Psoas muscle (tissue), 8 donors: Measurements from ENCODE around the gene COLEC12. TPM values are rescaled to one million over a fixed set of nuclear protein-coding genes. Genes with fewer than 3 reads are reported as not detected.

ENCODE experiments used
- ATAC-seq, 4 donors: fragments of 200-7000 bp; cut with Tn5 transposase; one replicate each; pipeline ENCODE4 v1.9.1; 2020; ENCODE audit warnings: moderate library complexity in 3 of 4, mild to moderate bottlenecking in 2 of 4
- DNase-seq, 2 donors: peaks; one replicate each; pipeline ENCODE4 v3.0.0-alpha.2; 2020
- H3K27ac ChIP-seq: fragments of 200-600 bp; one replicate; pipeline ENCODE4 v1.8.0; 2022
- H3K27me3 ChIP-seq, 3 donors: fragments of 200-600 bp in 1 of 3; one replicate each; pipeline versions ENCODE4 v1.6.1 to v1.8.0; 2013 to 2022; ENCODE audit warnings: low read length in 2 of 3, mild to moderate bottlenecking in 2 of 3, moderate library complexity in 1 of 3; ENCODE audit not compliant: insufficient read depth in 3 of 3
- H3K36me3 ChIP-seq, 2 donors: fragments of 200-600 bp in 1 of 2; one replicate each; pipeline versions ENCODE4 v1.6.1 to v1.8.0; 2013 to 2022; ENCODE audit warnings: low read depth in 1 of 2, mild to moderate bottlenecking in 1 of 2, moderate library complexity in 1 of 2; ENCODE audit not compliant: insufficient read depth in 1 of 2
- H3K4me1 ChIP-seq: fragments of 200-600 bp; one replicate; pipeline ENCODE4 v1.8.0; 2022
- H3K4me3 ChIP-seq: fragments of 200-600 bp; one replicate; pipeline ENCODE4 v1.8.0; 2022; ENCODE audit warnings: mild to moderate bottlenecking
- H3K9me3 ChIP-seq: fragments of 200-600 bp; one replicate; pipeline ENCODE4 v1.8.0; 2022
- WGBS, 3 donors: extraction: QIAGEN DNeasy Blood & Tissue Kit; methylation state at CpG; one replicate each; pipeline versions ENCODE4 v1.1.6 to v1.1.7; 2013; 5-methylcytosine and 5-hydroxymethylcytosine counted together
- intact Hi-C, 2 donors: fragments of 100-400 bp; cut with DNase I; formaldehyde crosslinking; loops; one replicate each; pipeline versions ENCODE4 v1.11.0 to v1.14.2; 2022
- polyA plus RNA-seq, 3 donors: library from polyadenylated mRNA; stranded (reverse); fragments of 200-250 nt; gene quantifications; one replicate each; pipeline ENCODE4 v1.2.3, GENCODE V29; 2013
- total RNA-seq, 4 donors: library from RNA; stranded (reverse); fragmentation: NEBNext Ultra II Directional in 2 of 4; extraction: Animal tissue kit (Norgen Biotek cat#: 25700) in 2 of 4; gene quantifications; one replicate each; pipeline versions ENCODE4 v1.2.1 to v1.2.4, GENCODE V29; 2021 to 2023
- TF ChIP-seq, protein P1 (sequence below): fragments of 200-600 bp; IDR thresholded peaks from one replicate; pipeline ENCODE4 v1.8.0; 2022; ENCODE audit warnings: antibody characterized with exemption
- donor health status: healthy with polysubstance abuse.
- donor health status: DM: no; HTN: no; CAD: no; lungs with moderate emphysema.
- donor health status: Bipolar disorder and iron deficiency.
- donor health status: healthy.
- donor health status: DM: yes; HTN: yes; CAD: no.
- donor health status: DM: no; HTN: no; CAD: no.
- donor health status: DM: no; HTN: no; CAD: no.
- donor health status: DM: yes; HTN: yes; CAD: no.

COLEC12 gene
- total and polyA plus RNA-seq, 7 donors: 0.80 to 6.4 (median 3.4) TPM

DNA sequence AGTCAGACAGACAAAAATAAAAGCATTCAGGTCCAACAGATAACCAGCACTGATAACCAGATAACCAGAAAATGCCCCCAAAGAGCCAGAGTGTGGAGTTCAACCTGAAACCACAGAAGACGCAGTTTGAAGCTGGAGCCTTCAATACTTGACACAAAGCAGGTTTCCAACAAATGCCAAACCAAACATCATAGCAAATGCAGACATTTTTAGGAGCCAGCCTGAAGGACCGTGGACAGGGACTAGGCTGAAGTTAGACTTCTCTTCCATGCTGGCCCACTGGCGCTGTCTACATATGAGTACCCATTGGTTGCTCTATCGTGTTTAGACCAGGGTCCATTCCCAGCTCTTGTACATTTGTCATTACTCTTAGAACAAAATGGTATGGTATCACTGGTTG is 9.9 kb downstream of the COLEC12 start:
- H3K4me1 ChIP-seq: no peaks in the 10 kb centered on the region
- H3K27ac ChIP-seq: no peak overlapping the region
- WGBS, 3 donors: 84% methylated on average over 4 of the region's 4 CpGs
- ATAC-seq: no peak
- H3K9me3 ChIP-seq: no peaks in the 10 kb centered on the region
- no peaks in the 10 kb centered on the region for H3K36me3 ChIP-seq
- no peak overlapping the region for H3K4me3 ChIP-seq
- TF ChIP-seq, protein P1, sequence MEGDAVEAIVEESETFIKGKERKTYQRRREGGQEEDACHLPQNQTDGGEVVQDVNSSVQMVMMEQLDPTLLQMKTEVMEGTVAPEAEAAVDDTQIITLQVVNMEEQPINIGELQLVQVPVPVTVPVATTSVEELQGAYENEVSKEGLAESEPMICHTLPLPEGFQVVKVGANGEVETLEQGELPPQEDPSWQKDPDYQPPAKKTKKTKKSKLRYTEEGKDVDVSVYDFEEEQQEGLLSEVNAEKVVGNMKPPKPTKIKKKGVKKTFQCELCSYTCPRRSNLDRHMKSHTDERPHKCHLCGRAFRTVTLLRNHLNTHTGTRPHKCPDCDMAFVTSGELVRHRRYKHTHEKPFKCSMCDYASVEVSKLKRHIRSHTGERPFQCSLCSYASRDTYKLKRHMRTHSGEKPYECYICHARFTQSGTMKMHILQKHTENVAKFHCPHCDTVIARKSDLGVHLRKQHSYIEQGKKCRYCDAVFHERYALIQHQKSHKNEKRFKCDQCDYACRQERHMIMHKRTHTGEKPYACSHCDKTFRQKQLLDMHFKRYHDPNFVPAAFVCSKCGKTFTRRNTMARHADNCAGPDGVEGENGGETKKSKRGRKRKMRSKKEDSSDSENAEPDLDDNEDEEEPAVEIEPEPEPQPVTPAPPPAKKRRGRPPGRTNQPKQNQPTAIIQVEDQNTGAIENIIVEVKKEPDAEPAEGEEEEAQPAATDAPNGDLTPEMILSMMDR: no peak
- intact Hi-C loops: loop anchor here in 1 of 2 donors (10.0 kb wide), 1 partner anchor 186 kb away; no protein-coding TSS in a partner anchor
- peaks cover 0 to 2% (median 0%) of the 10 kb centered on the region in 3 donors for H3K27me3 ChIP-seq
- DNase-seq: no peak

DNA sequence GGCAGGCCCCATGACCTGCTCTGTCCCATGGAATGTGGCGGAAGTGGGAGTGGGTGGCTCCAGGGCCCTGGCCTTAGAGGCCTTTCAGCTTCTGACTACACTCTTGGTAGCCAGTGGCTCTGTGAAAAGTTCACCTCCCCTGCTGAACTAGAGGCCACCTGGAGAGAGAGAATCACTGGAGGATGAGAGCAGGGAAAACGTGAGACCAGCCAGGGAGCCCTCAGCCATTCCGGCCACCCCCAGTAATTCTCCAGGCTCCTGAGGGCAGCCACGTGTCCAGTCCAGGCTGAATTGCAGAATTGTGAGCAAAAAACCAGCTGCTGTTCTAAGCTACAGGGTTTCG is 10.5 kb downstream of the COLEC12 start:
- ATAC-seq: no peak
- Histone ChIP-seq H3K36me3 (no peaks in the 10 kb centered on the region), H3K4me1 (no peaks in the 10 kb centered on the region), H3K9me3 (no peaks in the 10 kb centered on the region), H3K4me3 (no peak overlapping the region), H3K27ac (no peak overlapping the region), H3K27me3 (peaks cover 0 to 2% (median 0%) of the 10 kb centered on the region in 3 donors)
- WGBS, 3 donors: 62 to 69% (median 65%) methylated on average over 5 of the region's 5 CpGs
- no peak for DNase-seq
- intact Hi-C loops: loop anchor here in 1 of 2 donors (10.0 kb wide), 1 partner anchor 185 kb away; no protein-coding TSS in a partner anchor
- TF ChIP-seq, protein P1: no peak

DNA sequence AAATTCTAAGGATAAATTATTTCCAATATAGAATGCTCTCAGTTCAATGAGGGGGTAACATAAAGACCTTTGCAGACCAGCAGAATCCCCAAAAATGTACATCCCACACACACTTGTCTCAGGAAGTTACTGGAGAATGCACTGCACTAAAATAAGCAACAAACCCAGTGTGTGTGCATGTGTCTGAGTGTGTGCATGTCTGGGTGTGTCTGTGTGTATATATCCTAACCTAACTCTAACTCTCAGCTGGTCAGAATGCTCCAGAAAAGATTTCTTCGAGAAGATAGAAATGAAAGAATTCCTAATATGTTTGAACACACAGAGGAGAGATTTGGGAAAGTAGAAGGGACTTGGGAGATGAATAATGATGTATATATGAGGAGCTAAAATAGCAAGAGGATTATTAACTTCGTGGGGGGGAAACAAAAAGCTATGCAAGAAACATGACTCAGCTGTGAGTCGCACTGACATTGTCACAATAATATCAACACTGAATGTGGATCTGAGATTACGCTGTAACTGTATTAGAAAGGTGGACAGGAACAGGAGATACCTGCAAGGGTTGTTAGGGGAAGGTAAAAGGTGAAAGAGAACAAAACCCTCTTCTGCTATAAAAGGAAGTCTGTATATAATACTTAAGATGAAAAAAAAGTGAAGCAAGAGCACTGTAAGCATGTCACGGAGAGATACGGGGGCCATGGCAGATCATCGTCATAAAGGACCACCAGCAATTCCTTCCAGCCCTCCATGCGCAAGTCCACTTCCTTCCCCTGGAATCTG is 11.1 kb downstream of the COLEC12 start:
- no peak overlapping the region for H3K4me3 ChIP-seq
- WGBS, 3 donors: 74 to 82% (median 78%) methylated on average over 8 of the region's 8 CpGs
- H3K9me3 ChIP-seq: no peaks in the 10 kb centered on the region
- ATAC-seq: no peak
- TF ChIP-seq, protein P1: no peak
- no peaks in the 10 kb centered on the region for H3K36me3 ChIP-seq
- H3K4me1 ChIP-seq: no peaks in the 10 kb centered on the region
- H3K27ac ChIP-seq: no peak overlapping the region
- no peak for DNase-seq
- intact Hi-C loops: loop anchor here in 1 of 2 donors (10.0 kb wide), 1 partner anchor 185 kb away; no protein-coding TSS in a partner anchor
- peaks cover 0 to 2% (median 0%) of the 10 kb centered on the region in 3 donors for H3K27me3 ChIP-seq

DNA sequence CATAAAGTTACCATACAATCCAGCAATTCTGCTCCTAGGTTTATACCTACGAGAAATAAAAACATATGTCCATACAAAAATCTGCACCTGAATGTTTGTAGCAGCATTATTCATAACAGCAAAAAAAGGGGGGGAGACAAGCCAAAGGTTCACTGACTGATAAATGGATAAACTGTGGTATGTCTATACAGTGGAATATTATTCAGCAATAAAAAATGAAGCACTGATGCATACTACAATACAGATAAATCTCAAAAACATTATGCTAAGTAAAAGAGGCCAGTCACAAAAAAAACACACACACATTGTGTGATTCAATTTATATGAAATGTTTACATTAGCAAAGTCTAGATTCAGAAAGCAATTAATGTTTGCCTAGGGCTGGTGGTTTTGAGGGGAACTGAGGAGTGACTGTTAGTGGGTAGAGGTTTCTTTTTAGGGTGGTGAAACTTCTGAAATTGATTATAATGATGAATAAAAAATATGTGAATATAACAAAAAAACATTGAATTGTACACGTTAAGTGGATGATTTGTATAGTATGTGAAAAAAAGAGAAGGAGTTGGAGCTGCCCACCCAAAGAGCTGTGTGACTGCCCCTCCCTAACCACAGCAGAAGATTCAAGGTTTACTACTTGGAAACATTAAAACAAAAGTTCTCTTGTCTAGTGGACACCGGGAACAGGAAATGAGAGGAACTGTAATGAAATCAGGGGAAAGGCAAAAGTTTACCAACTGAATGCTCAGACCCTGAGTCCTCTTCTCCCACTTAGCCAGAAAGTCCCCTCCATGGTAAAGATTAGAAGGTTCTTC is 13.4 kb downstream of the COLEC12 start:
- intact Hi-C loops: no loop called here

More for the DNA sequence above, 13.4 kb downstream of the COLEC12 start:
- Histone ChIP-seq H3K27ac (no peak overlapping the region), H3K4me3 (no peak overlapping the region), H3K36me3 (no peaks in the 10 kb centered on the region), H3K27me3 (no peaks in the 10 kb centered on the region), H3K4me1 (no peaks in the 10 kb centered on the region), H3K9me3 (no peaks in the 10 kb centered on the region)
- DNase-seq (no peak), ATAC-seq (no peak)
- 72 to 84% (median 79%) methylated on average over 3 of the region's 3 CpGs for WGBS, 3 donors
- TF ChIP-seq, protein P1: no peak
